ENCODE results near the gene DCAF12.
"Not testable (repeated sequence)": the region's sequence is repeated elsewhere in the genome, so short reads cannot be mapped to it uniquely, and the experiment has no call there.

DCAF12 gene

GRCh38 chr9:34069831-34070230 is 56.7 kb downstream of the DCAF12 start:
- DNase-seq (ENCODE audit: low read depth in 4 of 4, low spot score in 1 of 4): no peak

GRCh38 chr9:34065541-34065940 is 61.0 kb downstream of the DCAF12 start:
- DNase-seq (ENCODE audit: low read depth in 4 of 4, low spot score in 1 of 4): no peak

- DNase-seq (ENCODE audit: low read depth in 4 of 4, low spot score in 1 of 4): no peak
These were observed 66.5 kb downstream of the DCAF12 start for GRCh38 chr9:34059954-34060353.

- DNase-seq (ENCODE audit: low read depth in 4 of 4, low spot score in 1 of 4): no peak
These were observed 67.2 kb downstream of the DCAF12 start for GRCh38 chr9:34059281-34059680.

GRCh38 chr9:34049630-34050384 is 76.7 kb downstream of the DCAF12 start:
- DNase-seq (ENCODE audit: low read depth in 4 of 4, low spot score in 1 of 4): no peak

- DNase-seq (ENCODE audit: low read depth in 4 of 4, low spot score in 1 of 4): peak; percentile 89 to 99 (median 96)
These were observed 77.5 kb downstream of the DCAF12 start, which contains the start of gene UBAP2 for GRCh38 chr9:34048727-34049629. Gene UBAP2, minus strand, starts transcription at chr9:34048887. Its CDS starts 31,739 bp downstream, at chr9:34017148.

- DNase-seq (ENCODE audit: low read depth in 4 of 4, low spot score in 1 of 4): peak; percentile 15 to 62 (median 39)
These were observed 78.4 kb downstream of the DCAF12 start for GRCh38 chr9:34047864-34048726.

- no peak for DNase-seq (ENCODE audit: low read depth in 4 of 4, low spot score in 1 of 4)
These were observed 79.6 kb downstream of the DCAF12 start for GRCh38 chr9:34046784-34047379.

GRCh38 chr9:34045903-34046302 is 80.6 kb downstream of the DCAF12 start:
- DNase-seq (ENCODE audit: low read depth in 4 of 4, low spot score in 1 of 4): no peak

GRCh38 chr9:34042074-34042473 is 84.4 kb downstream of the DCAF12 start:
- not testable (repeated sequence) for DNase-seq (ENCODE audit: low read depth in 4 of 4, low spot score in 1 of 4)

- DNase-seq (ENCODE audit: low read depth in 4 of 4, low spot score in 1 of 4): not testable (repeated sequence)
These were observed 87.6 kb downstream of the DCAF12 start for GRCh38 chr9:34038851-34039250.

GRCh38 chr9:34037626-34038025 is 88.9 kb downstream of the DCAF12 start:
- DNase-seq (ENCODE audit: low read depth in 4 of 4, low spot score in 1 of 4): no peak

- DNase-seq (ENCODE audit: low read depth in 4 of 4, low spot score in 1 of 4): no peak
These were observed 89.9 kb downstream of the DCAF12 start for GRCh38 chr9:34036625-34037024.

Data from stimulated activated CD4-positive, alpha-beta T cell treated with anti-CD3 and anti-CD28 coated beads, Interleukin-1b, Interleukin-23, amount 100 ng/mL, for 24 hours (primary cell).